Karpas-422 (cell line): Measurements from ENCODE around the gene TMEM255A. TPM values are rescaled to one million over a fixed set of nuclear protein-coding genes. Genes with fewer than 3 reads are reported as not detected.

Source experiments
- DNase-seq: peaks from one replicate; pipeline ENCODE4 v3.0.0-alpha.2; 2015
- H2AFZ ChIP-seq: fragments of 200-600 bp; sonication (generic); 2 replicates; pipeline ENCODE4 v1.6.1; 2014; ENCODE audit warnings: antibody characterized with exemption, low read length, mixed read lengths
- H3K27ac ChIP-seq: fragments of 200-600 bp; sonication (generic); 2 replicates; pipeline ENCODE4 v1.5.1; 2014; ENCODE audit warnings: mild to moderate bottlenecking, low read length, moderate library complexity
- H3K27me3 ChIP-seq: fragments of 200-600 bp; sonication (generic); 2 replicates; pipeline ENCODE4 v1.6.1; 2014; ENCODE audit warnings: low read length, mixed read lengths
- H3K36me3 ChIP-seq: fragments of 200-600 bp; sonication (generic); 2 replicates; pipeline ENCODE4 v1.6.1; 2014; ENCODE audit warnings: low read length, mixed read lengths; ENCODE audit not compliant: insufficient read depth
- H3K4me1 ChIP-seq: fragments of 200-600 bp; sonication (generic); 2 replicates; pipeline ENCODE4 v1.6.1; 2014; ENCODE audit warnings: mild to moderate bottlenecking, low read length, mixed read lengths
- H3K4me2 ChIP-seq: fragments of 200-600 bp; sonication (generic); 2 replicates; pipeline ENCODE4 v1.6.1; 2014; ENCODE audit warnings: low read length, low read depth, mild to moderate bottlenecking; ENCODE audit not compliant: poor library complexity, severe bottlenecking
- H3K4me3 ChIP-seq: fragments of 200-600 bp; sonication (generic); 2 replicates; pipeline ENCODE4 v1.5.1; 2014; ENCODE audit warnings: mild to moderate bottlenecking, antibody characterized with exemption, low read length, mixed read lengths
- H3K79me2 ChIP-seq: fragments of 200-600 bp; sonication (generic); 2 replicates; pipeline ENCODE4 v1.6.1; 2014; ENCODE audit warnings: mild to moderate bottlenecking, low read length, mixed read lengths
- H3K9ac ChIP-seq: fragments of 200-600 bp; sonication (generic); 2 replicates; pipeline ENCODE4 v1.6.0; 2014; ENCODE audit warnings: low read length
- H3K9me2 ChIP-seq: fragments of 200-600 bp; sonication (generic), shearing (Covaris generic); replicated peaks from 2 replicates; pipeline ENCODE4 v1.6.0; 2014; ENCODE audit warnings: mild to moderate bottlenecking, low read length, moderate library complexity; ENCODE audit not compliant: insufficient read depth
- H3K9me3 ChIP-seq: fragments of 300-700, 200-600 bp; sonication (generic); 2 replicates; pipeline ENCODE4 v1.6.1; 2014; ENCODE audit warnings: low read length, mixed read lengths
- H4K20me1 ChIP-seq: fragments of 200-600 bp; sonication (generic); 2 replicates; pipeline ENCODE4 v1.6.1; 2014; ENCODE audit warnings: mild to moderate bottlenecking, antibody characterized with exemption, low read length, low read depth; ENCODE audit not compliant: insufficient read depth
- total RNA-seq: library from RNA; depleted of rRNA; stranded (reverse); fragments of >200 nt; shearing (Covaris generic); gene quantifications from 2 replicates; pipeline ENCODE4 v1.2.3, GENCODE V29; 2014; ENCODE audit warnings: low replicate concordance

TMEM255A gene
- total RNA-seq, 1 experiment from 2014 or later = 0.63 TPM

DNA sequence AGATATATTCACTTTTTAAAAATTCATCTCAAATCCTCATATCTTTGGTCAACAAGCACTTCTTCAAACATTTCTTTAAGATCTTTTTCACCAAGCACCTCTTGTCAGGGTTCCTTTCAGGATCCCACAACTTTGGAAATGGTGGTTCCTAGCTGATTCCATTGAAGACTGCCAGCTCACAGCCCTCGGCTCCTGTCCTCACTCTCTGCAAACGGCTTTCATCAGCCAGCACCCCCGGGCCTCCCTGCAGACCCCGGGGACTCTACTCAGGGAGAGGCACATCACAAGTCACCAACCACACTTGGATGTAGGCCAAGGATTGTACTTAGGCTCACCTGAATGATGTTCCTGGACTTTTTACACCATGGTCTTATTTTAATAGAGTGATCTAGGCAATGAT, 40.7 kb downstream of the TMEM255A start:
- H3K9me3 ChIP-seq = no peaks in the 10 kb centered on the region
- no peaks in the 10 kb centered on the region for H3K36me3 ChIP-seq
- H3K79me2 ChIP-seq = no peaks in the 10 kb centered on the region
- H3K4me3 ChIP-seq = no peak overlapping the region
- DNase-seq = no peak
- no peaks in the 10 kb centered on the region for H3K27me3 ChIP-seq
- H3K9me2 ChIP-seq = no peaks in the 10 kb centered on the region
- no peaks in the 10 kb centered on the region for H3K4me1 ChIP-seq
- no peak overlapping the region for H3K9ac ChIP-seq
- no peak overlapping the region for H3K27ac ChIP-seq
- no peak overlapping the region for H3K4me2 ChIP-seq
- no peak overlapping the region for H2AFZ ChIP-seq
- no peaks in the 10 kb centered on the region for H4K20me1 ChIP-seq

DNA sequence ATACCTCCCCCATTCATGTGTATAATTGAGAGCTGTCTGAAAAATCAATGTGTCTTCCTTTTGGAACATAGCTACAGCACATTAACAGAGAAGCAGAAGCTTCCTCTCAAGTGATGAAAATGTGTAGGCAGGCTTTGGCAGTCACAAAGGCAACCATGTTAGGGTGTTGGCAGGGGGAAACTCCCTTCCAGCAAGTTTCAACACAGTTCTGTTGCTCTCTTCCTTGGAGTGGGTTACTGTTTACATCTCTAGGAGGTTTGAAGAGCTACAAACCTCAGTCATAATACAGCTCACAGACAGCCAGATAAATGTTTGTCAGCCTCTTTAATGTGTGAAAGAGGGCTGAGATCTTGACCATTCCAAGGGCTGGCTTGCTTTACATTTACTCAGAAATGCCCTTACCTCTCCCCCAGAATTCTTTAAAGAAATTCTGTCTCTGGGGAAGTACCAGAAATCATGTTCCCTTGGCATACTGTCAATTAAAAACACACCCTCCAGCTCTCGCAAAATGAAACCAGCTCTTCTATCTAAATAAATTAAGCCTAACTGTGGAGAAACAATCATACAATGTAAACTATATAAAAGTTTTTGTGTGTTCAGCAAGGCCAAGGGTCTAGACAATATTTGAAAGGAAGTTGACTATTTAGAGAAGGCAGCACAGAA, 41.8 kb downstream of the TMEM255A start:
- Histone ChIP-seq H2AFZ (no peak overlapping the region), H3K4me2 (no peak overlapping the region), H3K9ac (no peak overlapping the region)

DNA sequence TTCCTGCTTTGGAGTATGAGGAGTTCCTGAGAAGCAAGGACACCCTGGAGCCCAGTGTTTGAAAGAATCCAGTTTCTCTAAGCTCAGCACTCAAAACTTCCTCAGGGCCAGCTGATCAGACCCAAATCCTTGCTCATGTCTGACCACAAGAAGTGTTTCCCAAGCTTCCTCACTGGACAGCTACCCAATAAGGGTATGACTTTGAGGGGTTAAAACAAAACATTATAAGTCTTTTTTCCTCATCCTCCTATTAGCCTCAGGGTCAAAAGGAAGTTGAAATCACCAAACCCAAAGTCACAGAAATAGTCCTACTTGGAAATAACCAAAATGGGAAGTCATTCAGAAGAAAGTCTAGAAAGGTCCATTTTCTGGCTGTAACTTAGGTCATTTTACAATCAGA, 46.9 kb downstream of the TMEM255A start:
- no peak for DNase-seq
- no peak overlapping the region for H3K27ac ChIP-seq
- no peak overlapping the region for H3K4me2 ChIP-seq

More for the DNA sequence above, 41.8 kb downstream of the TMEM255A start:
- Histone ChIP-seq H3K9me3 (no peaks in the 10 kb centered on the region), H4K20me1 (no peaks in the 10 kb centered on the region), H3K4me3 (no peak overlapping the region), H3K36me3 (no peaks in the 10 kb centered on the region), H3K9me2 (no peaks in the 10 kb centered on the region), H3K27me3 (no peaks in the 10 kb centered on the region), H3K4me1 (no peaks in the 10 kb centered on the region), H3K79me2 (no peaks in the 10 kb centered on the region), H3K27ac (no peak overlapping the region)
- DNase-seq = no peak

DNA sequence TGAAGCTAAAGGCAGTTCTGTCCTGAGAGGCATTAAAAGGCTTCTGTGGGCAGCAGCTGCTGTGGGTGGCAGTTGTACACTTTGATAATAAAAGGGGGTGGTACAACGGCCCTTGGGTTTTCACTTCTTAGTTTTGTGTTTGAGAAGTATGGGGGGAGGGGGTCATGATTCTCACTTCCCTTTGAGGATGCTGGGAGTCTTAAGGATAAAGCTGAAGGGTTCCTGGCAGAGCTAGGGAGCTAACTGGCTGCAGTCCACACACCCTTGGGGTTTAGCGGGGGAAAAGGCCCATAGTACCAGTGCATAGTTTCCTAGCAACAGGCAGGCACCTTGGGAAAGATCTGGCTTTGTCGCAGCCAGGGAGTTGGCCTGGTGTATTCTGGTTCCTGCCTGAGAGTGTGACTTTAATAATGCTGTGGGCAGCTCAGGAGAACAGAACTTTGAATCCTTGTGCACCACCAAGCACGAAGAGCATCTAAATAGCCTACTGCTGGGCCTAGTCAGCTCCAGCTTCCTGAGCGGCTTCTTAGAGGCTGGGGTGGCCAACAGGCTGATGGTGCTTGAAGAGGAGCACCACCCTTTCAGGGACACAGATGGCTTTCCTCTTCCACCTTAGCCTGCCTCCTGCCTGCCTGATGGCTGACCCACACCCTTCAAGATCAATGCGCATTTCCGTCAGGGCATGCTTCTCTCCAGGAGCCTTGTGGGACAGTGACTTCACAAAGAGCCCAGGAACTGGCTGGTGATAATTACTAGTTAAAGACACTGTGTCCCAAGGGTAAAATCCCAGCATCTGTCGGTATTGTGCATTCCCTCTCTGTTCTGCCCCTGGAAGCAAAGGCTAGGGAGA, 48.2 kb downstream of the TMEM255A start:
- no peaks in the 10 kb centered on the region for H3K36me3 ChIP-seq
- H2AFZ ChIP-seq = no peak overlapping the region
- H3K9me3 ChIP-seq = no peaks in the 10 kb centered on the region
- no peak overlapping the region for H3K4me2 ChIP-seq
- H3K4me1 ChIP-seq = no peaks in the 10 kb centered on the region
- H3K27ac ChIP-seq = no peak overlapping the region
- no peak overlapping the region for H3K9ac ChIP-seq
- H3K4me3 ChIP-seq = no peak overlapping the region
- no peaks in the 10 kb centered on the region for H3K9me2 ChIP-seq
- no peak for DNase-seq
- H3K79me2 ChIP-seq = no peaks in the 10 kb centered on the region
- no peaks in the 10 kb centered on the region for H3K27me3 ChIP-seq
- no peaks in the 10 kb centered on the region for H4K20me1 ChIP-seq

More for the DNA sequence above, 46.9 kb downstream of the TMEM255A start:
- H3K4me1 ChIP-seq = no peaks in the 10 kb centered on the region
- H2AFZ ChIP-seq = no peak overlapping the region
- H3K9ac ChIP-seq = no peak overlapping the region
- H3K36me3 ChIP-seq = no peaks in the 10 kb centered on the region
- H3K9me2 ChIP-seq = no peaks in the 10 kb centered on the region
- no peaks in the 10 kb centered on the region for H3K9me3 ChIP-seq
- H3K4me3 ChIP-seq = no peak overlapping the region
- no peaks in the 10 kb centered on the region for H3K79me2 ChIP-seq
- no peaks in the 10 kb centered on the region for H4K20me1 ChIP-seq
- no peaks in the 10 kb centered on the region for H3K27me3 ChIP-seq

DNA sequence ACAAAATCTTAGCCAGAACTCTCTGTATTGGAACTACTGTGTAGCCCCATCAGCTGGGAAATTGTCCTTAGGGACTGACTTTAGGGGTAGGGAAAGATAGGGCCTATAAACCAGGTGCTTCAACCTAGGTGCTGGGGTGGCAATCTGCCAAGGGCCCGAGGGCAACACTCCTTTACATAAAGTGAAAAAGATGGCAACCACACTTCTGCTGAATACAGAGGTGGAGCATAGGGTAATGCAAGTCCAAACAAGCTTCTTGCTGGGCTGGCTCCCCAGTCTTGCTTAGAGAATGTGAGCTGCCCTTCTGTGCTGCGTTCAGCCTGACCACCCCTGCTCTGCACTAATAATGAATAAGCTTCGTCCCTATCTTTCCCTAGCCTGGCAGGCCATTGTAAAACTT, 50.9 kb downstream of the TMEM255A start:
- Histone ChIP-seq H3K36me3 (peaks cover 10% of the 10 kb centered on the region; the same call in 1 of the 2 replicates), H2AFZ (no peak overlapping the region), H3K9ac (no peak overlapping the region), H3K4me2 (no peak overlapping the region), H4K20me1 (no peaks in the 10 kb centered on the region), H3K4me1 (no peaks in the 10 kb centered on the region), H3K79me2 (no peaks in the 10 kb centered on the region), H3K27ac (no peak overlapping the region), H3K4me3 (no peak overlapping the region), H3K9me2 (no peaks in the 10 kb centered on the region), H3K9me3 (no peaks in the 10 kb centered on the region), H3K27me3 (no peaks in the 10 kb centered on the region)
- DNase-seq = no peak

DNA sequence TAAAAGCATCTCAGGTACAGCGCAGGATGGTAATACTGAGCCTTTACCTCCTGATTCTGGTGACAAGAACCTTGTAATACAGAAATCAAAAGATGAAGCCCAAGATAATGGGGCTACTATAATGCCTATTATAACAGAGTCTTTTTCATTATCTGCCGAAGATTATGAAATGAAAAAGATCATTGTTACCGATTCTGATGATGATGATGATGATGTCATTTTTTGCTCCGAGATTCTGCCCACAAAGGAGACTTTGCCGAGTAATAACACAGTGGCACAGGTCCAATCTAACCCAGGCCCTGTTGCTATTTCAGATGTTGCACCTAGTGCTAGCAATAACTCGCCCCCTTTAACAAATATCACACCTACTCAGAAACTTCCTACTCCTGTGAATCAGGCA, 57.5 kb downstream of the TMEM255A start:
- H3K4me2 ChIP-seq = no peak overlapping the region
- peaks cover 15% of the 10 kb centered on the region for H3K79me2 ChIP-seq

DNA sequence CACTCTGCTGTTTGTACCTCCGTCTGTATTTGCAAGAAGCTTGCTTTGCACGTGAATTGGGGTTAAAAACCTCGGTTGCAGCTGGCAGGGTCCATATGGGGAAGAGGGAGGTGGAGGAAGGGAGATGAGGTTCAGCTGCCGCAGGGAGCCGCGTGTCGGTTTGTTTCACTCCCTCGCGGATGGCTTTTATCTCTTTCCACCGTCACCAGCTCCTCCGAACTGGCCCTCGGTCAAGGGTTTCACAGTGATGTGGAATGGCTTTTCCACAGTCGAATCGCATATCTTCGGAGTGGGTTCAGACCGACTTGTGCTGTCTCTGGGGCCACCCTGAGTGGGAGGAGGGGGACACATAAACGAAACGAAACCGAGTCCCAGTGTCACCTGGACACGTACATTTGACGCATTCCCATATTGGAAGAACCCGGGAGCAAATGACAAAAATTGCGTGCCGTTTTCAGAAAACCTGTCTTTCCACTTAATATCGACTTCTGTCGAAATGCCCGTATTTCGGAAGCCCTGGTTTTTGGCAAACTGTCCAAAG, 59.7 kb downstream of the TMEM255A start:
- Histone ChIP-seq H2AFZ (no peak overlapping the region), H3K9me3 (no peaks in the 10 kb centered on the region), H3K9ac (peak overlapping the region; percentile 78), H3K79me2 (peaks cover 15% of the 10 kb centered on the region), H4K20me1 (no peaks in the 10 kb centered on the region), H3K36me3 (peaks cover 15% of the 10 kb centered on the region; the same call in 1 of the 2 replicates), H3K4me2 (peak overlapping the region; percentile 77), H3K27ac (peak overlapping the region; percentile 47), H3K4me3 (peak overlapping the region; percentile 65), H3K4me1 (peaks cover 7% of the 10 kb centered on the region), H3K9me2 (no peaks in the 10 kb centered on the region), H3K27me3 (no peaks in the 10 kb centered on the region)
- peak; percentile 71 for DNase-seq

More for the DNA sequence above, 57.5 kb downstream of the TMEM255A start:
- Histone ChIP-seq H3K9me2 (no peaks in the 10 kb centered on the region), H3K9me3 (no peaks in the 10 kb centered on the region), H3K4me1 (peaks cover 7% of the 10 kb centered on the region), H2AFZ (no peak overlapping the region), H3K36me3 (peaks cover 18% of the 10 kb centered on the region; the same call in 1 of the 2 replicates), H4K20me1 (no peaks in the 10 kb centered on the region), H3K4me3 (no peak overlapping the region), H3K9ac (no peak overlapping the region), H3K27me3 (no peaks in the 10 kb centered on the region), H3K27ac (no peak overlapping the region)
- no peak for DNase-seq
